ENCODE results near the gene TLCD1. TPM values are rescaled to one million over a fixed set of nuclear protein-coding genes. Genes with fewer than 3 reads are reported as not detected.

TLCD1 gene
- total RNA-seq, 1 donor = 7.8 TPM

DNA sequence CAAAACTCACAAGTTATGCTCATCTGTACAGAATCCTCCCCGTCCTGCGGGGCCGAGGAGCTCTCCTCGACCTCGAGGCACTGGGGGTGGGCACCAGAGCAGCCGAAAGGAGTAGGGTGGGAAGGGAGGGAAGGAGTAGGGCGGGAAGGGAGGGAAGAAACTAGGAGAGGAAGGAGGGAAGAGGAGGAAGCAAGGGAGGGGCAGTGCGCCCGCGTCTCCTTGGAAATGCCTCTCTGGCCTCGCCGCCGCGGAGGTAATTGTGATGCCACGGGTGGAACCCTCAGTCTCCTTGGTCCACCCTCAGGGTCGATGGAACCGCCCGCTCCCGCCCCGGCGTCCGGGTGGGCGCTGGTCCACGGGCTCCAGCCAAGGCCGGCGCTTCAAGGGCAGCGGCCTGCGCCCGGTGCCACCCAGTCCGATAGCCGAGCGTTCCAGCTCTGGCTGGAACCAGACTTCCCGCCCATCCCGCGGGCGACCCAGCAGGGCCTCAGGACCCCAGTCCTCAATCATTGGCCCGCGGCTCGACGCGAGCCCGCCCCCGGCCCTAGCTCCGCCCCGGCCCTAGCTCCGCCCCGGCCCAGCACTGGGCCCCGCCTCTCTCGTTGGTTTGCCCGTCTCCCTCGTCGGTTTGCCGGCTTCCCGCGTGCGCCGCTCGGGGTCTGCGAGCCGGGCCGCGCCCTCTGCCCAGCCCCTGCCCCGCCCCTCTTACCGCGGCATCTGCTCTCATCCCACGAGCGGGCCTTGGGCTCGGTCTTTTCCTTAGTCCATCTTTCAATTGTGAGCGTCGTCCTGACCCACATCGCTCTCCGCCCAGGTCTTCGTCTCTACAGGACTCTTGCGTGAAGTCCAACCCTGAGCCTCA, 14.9 kb downstream of the TLCD1 start:
- TF ChIP-seq, protein P1, sequence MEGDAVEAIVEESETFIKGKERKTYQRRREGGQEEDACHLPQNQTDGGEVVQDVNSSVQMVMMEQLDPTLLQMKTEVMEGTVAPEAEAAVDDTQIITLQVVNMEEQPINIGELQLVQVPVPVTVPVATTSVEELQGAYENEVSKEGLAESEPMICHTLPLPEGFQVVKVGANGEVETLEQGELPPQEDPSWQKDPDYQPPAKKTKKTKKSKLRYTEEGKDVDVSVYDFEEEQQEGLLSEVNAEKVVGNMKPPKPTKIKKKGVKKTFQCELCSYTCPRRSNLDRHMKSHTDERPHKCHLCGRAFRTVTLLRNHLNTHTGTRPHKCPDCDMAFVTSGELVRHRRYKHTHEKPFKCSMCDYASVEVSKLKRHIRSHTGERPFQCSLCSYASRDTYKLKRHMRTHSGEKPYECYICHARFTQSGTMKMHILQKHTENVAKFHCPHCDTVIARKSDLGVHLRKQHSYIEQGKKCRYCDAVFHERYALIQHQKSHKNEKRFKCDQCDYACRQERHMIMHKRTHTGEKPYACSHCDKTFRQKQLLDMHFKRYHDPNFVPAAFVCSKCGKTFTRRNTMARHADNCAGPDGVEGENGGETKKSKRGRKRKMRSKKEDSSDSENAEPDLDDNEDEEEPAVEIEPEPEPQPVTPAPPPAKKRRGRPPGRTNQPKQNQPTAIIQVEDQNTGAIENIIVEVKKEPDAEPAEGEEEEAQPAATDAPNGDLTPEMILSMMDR (IDR thresholded peaks at IDR 0.05; ENCODE audit: insufficient read depth, low read length) = no peak
- peak; percentile 76 for DNase-seq (ENCODE audit: low read depth)
- peak overlapping the region; percentile 64 for H3K4me3 ChIP-seq (ENCODE audit: low read depth, low read length)

- DNase-seq (ENCODE audit: low read depth) = no peak
- H3K4me3 ChIP-seq (ENCODE audit: low read depth, low read length) = no peak overlapping the region
- TF ChIP-seq, protein P1 (IDR thresholded peaks at IDR 0.05; ENCODE audit: insufficient read depth, low read length) = no peak
These were observed 18.7 kb downstream of the TLCD1 start for GRCh38 chr17:28707339-28707720.

DNA sequence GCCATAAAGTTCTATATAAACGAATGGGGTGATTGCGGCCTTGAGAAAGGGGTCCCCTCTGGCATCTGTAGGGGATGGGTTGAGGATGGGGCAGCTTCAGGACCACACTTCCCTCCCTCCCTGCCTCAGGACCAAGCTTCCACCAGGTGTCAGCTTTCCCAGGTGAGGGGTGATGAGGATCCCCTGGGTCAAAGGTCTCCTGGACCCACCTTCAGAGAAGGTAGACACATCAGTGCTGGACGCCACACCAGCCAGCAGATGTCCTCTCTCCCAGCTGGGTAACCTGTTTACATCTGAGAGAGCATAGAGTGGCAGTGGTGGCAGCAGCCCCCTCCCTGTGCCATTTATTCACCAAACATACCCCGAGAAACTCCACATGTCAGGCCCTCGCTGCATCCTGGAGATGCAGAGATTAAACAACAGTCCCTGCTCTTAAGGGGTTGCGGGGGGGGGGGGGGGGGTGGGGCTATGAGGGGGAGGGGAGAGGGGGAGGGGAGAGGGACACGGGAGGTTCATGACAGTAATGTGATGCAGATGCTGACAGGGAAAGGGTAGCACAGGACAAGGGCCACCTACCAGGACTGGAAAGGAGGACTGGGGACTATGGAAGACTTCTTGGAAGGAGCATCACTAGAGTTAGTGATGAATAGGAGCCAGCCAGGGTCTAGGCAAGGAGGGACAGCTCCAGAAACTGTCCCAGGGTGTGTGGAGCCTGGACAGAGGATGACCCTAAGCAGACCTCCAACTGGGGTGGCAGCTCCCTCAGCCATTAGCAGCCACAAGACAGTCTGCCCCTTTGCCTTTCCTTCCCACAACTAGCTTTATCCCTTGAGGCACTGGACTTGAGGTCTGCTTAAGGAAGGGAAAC, 19.3 kb downstream of the TLCD1 start:
- TF ChIP-seq, protein P1 (IDR thresholded peaks at IDR 0.05; ENCODE audit: insufficient read depth, low read length) = no peak
- DNase-seq (ENCODE audit: low read depth) = no peak

GRCh38 chr17:28705728-28706334, 20.2 kb downstream of the TLCD1 start:
- TF ChIP-seq, protein P1 (IDR thresholded peaks at IDR 0.05; ENCODE audit: insufficient read depth, low read length) = no peak
- H3K4me3 ChIP-seq (ENCODE audit: low read depth, low read length) = no peak overlapping the region
- DNase-seq (ENCODE audit: low read depth) = no peak

More for the DNA sequence above, 19.3 kb downstream of the TLCD1 start:
- H3K4me3 ChIP-seq (ENCODE audit: low read depth, low read length) = no peak overlapping the region

DNA sequence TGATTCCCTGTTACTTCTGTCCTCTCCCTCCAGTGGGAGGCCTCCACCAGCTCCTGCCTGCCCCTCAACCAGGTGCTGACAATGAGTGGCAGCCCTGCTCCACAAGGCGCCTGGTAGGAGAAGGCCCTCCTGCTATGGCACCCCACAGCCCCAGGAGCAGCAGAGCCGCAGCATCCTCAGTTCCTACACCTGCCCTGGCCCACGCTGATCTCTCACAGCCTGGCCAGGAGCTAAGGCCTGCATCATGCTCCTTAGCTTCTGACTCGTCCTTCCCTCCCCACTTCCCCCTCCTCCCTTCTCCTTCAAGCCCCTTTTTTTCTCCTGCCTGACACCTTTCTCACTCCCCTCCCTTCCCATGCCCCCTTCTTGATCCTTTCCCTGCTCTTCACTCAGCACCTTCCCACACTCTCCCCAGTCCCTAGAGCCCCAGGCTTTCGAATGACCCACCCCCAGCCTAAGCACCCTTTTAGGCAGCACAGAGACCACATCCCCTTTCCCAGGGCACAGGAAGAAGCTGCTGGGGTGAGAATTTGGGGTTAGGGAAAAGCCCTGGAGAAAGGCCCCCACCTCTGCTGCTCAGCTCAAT, 20.9 kb downstream of the TLCD1 start:
- DNase-seq (ENCODE audit: low read depth) = no peak
- H3K4me3 ChIP-seq (ENCODE audit: low read depth, low read length) = no peak overlapping the region
- TF ChIP-seq, protein P1 (IDR thresholded peaks at IDR 0.05; ENCODE audit: insufficient read depth, low read length) = no peak

DNA sequence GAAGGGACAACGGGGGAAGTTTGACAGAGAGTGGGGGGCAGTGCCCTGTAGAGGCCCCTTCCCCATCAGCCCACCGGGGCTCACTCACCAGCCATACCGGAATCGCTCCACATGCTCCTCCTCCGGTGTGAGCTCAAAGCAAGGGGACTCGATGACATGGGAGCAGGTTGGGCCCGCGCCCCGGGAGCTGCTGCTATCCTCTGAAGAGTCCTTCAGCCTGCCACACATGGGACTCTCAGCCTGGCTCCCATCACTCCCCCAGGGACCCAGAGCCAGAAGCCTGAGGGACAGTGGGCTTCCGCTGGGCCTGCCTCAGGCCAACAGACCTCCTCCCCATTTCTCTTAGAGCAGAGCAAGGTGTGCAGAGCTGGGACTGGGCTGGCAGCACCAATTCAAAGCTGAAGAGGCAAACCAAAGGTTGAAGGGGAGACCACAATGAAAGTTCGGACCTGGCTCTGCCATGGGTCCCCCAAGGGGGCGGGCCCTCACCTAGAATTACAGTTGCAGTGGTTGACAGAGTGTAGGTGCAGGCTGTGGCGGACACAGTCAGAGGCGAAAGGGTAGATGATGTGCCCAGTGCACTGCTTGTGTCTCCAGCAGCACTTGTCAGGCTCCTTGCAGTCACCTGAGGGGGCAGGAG, 21.7 kb downstream of the TLCD1 start:
- DNase-seq (ENCODE audit: low read depth) = no peak
- TF ChIP-seq, protein P1 (IDR thresholded peaks at IDR 0.05; ENCODE audit: insufficient read depth, low read length) = no peak
- H3K4me3 ChIP-seq (ENCODE audit: low read depth, low read length) = no peak overlapping the region

All from fibroblast of the aortic adventitia (primary cell).